ENCODE measurements around the gene CAMKK1. TPM values are rescaled to one million over a fixed set of nuclear protein-coding genes. Genes with fewer than 3 reads are reported as not detected.

CAMKK1 gene
- total and polyA plus RNA-seq, 2 experiments from 2014 or later, result 4.3 to 7.1 TPM

DNA sequence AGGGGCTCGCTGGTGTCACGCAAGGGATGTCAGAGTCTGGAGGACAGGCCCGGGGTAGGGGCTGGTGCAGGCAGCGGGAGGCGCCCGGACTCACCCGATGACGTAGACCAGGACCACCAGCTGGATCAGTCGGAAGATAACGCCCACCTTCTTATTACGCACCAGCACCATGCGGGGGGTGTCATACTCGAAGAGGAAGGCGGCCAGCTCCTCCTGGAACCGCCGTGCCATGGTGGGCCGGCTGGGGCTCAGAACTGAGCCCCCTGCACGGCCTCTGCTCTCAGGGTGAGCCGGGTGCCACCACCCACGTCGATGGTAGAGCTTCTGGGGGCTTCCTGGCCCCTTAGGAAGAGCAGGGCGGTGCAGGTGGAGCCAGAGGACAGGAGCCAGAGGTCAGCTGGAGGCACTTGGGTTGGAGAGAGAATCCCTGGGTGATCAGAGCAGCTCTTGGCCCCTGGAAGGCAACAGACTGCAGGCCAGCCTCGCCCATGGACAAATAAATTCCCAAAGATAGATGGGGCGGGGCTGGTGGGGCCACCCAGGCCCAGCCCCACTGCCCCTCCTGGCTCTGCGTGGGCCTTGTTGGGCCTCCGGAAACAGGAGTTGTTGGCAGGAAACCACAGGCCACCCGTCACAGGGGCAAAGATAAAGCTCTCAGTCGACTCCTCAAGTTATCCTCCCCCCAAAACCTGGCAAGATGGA is 23.3 kb upstream of the CAMKK1 start, which contains the start of gene P2RX1:
Gene P2RX1, minus strand, starts transcription at position 471 of the 702 bp plus-strand sequence. Its CDS starts 240 bp downstream, at position 231.
- H3K9me3 Mint-ChIP-seq, result no peaks in the 10 kb centered on the region
- Histone ChIP-seq H3K27ac (ENCODE audit: low read depth) (no peak within 1 kb of the TSS), H3K36me3 (ENCODE audit: insufficient read depth) (no peaks in the 10 kb centered on the region), H4K20me1 (replicated peaks; ENCODE audit: insufficient read depth) (no peaks in the 10 kb centered on the region), H3K4me3 (no peak within 1 kb of the TSS), H3K4me2 (no peak within 1 kb of the TSS), H2AFZ (no peak within 1 kb of the TSS), H3K9me2 (ENCODE audit: insufficient read depth) (no peaks in the 10 kb centered on the region), H3K79me2 (replicated peaks; ENCODE audit: insufficient read depth) (no peaks in the 10 kb centered on the region), H3K4me1 (ENCODE audit: insufficient read depth) (no peaks in the 10 kb centered on the region; the same call in 1 of the 2 replicates), H3K27me3 (ENCODE audit: insufficient read depth) (no peaks in the 10 kb centered on the region), H3F3A (replicated peaks; ENCODE audit: low read depth) (no peaks in the 10 kb centered on the region)
- H3K27me3 Mint-ChIP-seq (ENCODE audit: insufficient read depth, low read depth, poor library complexity), result peaks cover 4% of the 10 kb centered on the region
- TF ChIP-seq ZNF331 (CRISPR knock-in tag; IDR thresholded peaks at IDR 0.05; ENCODE audit: low read depth), result no peak
- TF ChIP-seq ETS1 (IDR thresholded peaks at IDR 0.05), result no peak
- no peak for TF ChIP-seq ZNF114 (CRISPR knock-in tag; IDR thresholded peaks at IDR 0.05)
- no peak for TF ChIP-seq POLR2AphosphoS5 (IDR thresholded peaks at IDR 0.05; ENCODE audit: low read depth)
- TF ChIP-seq EZH2phosphoT487 (IDR thresholded peaks at IDR 0.05; ENCODE audit: unreplicated experiment), result no peak
- TF ChIP-seq JUNB (IDR thresholded peaks at IDR 0.05; ENCODE audit: unreplicated experiment), result no peak
- no peak for TF ChIP-seq NANOG (IDR thresholded peaks at IDR 0.05; ENCODE audit: borderline replicate concordance)
- no peak for TF ChIP-seq ZNF462 (CRISPR knock-in tag; IDR thresholded peaks at IDR 0.05)
- TF ChIP-seq CREB1 (CRISPR knock-in tag; IDR thresholded peaks at IDR 0.05; ENCODE audit: low read depth), result no peak
- H3K4me1 Mint-ChIP-seq, result peaks cover 5% of the 10 kb centered on the region; the same call in 1 of the 3 replicates
- no peak within 1 kb of the TSS for H3K4me3 Mint-ChIP-seq
- no peak within 1 kb of the TSS for H3K27ac Mint-ChIP-seq
- DNase-seq (ENCODE audit: low spot score), result no peak
- ATAC-seq, result no peak
- no peaks in the 10 kb centered on the region for H3K36me3 Mint-ChIP-seq (ENCODE audit: low read depth)

All from GM23338 (cell line).